NB4 (cell line): ENCODE results near the gene H2BW2.

Experiments
- MYC ChIP-seq: IDR thresholded peaks from 2 replicates; pipeline ENCODE4 v1.6.1; 2011; ENCODE audit warnings: low read depth, low read length
- POLR2A ChIP-seq: IDR thresholded peaks from 2 replicates; pipeline ENCODE4 v1.6.1; 2011; ENCODE audit warnings: mild to moderate bottlenecking; ENCODE audit not compliant: insufficient read length; ENCODE audit errors: extremely low read depth
- TF ChIP-seq, protein P1 (sequence below): IDR thresholded peaks from one replicate; pipeline ENCODE4 v1.5.1; 2012; ENCODE audit warnings: low read depth, low read length

DNA sequence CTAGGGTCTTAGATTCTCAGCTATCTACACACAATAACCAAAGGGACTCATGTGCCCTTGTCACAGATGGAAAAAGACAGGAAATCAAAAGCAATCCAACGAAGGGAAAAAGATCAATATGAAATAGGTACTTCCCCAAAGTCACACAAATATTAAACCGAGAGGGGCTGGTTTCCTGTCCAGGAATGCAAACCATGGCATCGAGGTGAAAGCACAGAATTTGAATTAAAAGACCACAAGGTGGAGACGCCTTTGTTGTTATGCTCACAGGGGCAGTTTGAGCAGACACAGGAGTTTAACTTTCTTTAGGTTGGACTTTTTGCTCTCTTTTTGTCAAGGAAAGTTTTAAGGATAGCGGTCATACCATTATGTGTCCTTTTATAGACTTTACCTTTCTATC, 40.5 kb upstream of the H2BW2 start:
- no peak for TF ChIP-seq POLR2A
- TF ChIP-seq, protein P1, sequence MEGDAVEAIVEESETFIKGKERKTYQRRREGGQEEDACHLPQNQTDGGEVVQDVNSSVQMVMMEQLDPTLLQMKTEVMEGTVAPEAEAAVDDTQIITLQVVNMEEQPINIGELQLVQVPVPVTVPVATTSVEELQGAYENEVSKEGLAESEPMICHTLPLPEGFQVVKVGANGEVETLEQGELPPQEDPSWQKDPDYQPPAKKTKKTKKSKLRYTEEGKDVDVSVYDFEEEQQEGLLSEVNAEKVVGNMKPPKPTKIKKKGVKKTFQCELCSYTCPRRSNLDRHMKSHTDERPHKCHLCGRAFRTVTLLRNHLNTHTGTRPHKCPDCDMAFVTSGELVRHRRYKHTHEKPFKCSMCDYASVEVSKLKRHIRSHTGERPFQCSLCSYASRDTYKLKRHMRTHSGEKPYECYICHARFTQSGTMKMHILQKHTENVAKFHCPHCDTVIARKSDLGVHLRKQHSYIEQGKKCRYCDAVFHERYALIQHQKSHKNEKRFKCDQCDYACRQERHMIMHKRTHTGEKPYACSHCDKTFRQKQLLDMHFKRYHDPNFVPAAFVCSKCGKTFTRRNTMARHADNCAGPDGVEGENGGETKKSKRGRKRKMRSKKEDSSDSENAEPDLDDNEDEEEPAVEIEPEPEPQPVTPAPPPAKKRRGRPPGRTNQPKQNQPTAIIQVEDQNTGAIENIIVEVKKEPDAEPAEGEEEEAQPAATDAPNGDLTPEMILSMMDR: no peak
- no peak for TF ChIP-seq MYC
